LHCN-M2 (cell line): ENCODE results near the gene GOLGB1. TPM values are rescaled to one million over a fixed set of nuclear protein-coding genes. Genes with fewer than 3 reads are reported as not detected.

ENCODE experiments used
- DNase-seq: peaks from one replicate; pipeline ENCODE4 v3.0.0-alpha.2; 2012; ENCODE audit warnings: low read depth
- total RNA-seq: library from RNA; depleted of rRNA; stranded (reverse); fragments of >200 nt; gene quantifications from 2 replicates; pipeline ENCODE4 v1.2.3, GENCODE V29; 2014; rRNA removed

The GOLGB1 gene
- total RNA-seq, 1 experiment from 2014 or later: 23.1 TPM

- no peak for DNase-seq
Measured at GRCh38 chr3:121642601-121643314, 106.8 kb downstream of the GOLGB1 start.

DNA sequence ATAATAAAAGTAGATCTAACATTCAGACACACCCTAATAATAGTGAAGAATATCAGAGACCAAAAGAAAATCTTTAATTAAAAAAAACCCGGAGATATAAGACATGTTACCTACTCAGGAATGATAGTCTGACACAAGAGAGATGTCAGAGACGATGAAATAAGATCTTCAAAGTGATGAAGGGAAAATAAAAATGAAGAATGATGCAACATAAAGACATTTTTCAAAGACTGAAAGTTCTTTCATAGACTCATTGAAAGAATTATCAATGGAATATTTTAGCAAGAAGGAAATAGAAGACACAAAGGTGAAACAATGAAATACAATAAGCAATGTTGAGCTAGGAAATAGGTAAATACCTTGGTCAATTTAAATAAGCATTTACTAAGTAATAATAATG lies 108.4 kb downstream of the GOLGB1 start:
- DNase-seq: no peak

DNA sequence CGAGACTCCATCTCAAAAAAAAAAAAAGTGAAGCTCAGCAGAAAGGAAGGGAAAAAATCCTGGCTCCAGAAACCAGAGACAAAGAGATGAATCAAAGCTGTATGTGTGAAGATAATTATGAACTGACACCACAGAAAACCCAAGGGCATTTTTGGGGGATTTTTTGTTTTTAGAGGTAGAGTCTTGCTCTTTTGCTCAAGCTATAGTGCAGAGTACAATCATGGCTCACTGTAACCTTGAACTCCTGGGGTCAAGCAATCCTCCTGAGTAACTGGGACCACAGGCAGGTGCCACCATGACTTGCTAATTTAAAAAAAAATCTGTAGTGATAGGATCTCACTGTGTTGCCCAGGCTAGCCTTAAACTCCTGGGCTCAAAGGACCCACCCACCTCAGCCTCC lies 111.6 kb downstream of the GOLGB1 start:
- DNase-seq: no peak

GRCh38 chr3:121630355-121630754 lies 119.2 kb downstream of the GOLGB1 start:
- no peak for DNase-seq

DNA sequence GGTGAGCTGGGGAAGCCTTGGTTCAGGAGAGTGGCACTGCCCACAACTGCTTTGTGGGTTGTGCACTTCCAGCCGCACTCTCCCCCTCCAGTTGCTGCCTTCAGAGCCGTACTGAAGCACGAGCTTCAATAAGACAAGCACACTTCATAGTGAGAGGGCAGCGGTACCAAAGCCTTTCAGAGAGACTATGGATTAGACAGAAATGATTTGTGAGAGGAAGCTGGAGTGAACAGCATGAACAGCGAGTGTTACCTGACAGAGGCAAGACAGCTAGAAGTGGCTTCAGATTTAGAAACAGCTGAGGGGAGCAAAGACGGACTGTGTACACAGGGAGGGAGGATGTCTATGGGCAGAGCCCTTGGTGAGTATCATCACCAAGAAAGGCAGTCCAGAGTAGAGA lies 119.9 kb downstream of the GOLGB1 start:
- DNase-seq: no peak

DNA sequence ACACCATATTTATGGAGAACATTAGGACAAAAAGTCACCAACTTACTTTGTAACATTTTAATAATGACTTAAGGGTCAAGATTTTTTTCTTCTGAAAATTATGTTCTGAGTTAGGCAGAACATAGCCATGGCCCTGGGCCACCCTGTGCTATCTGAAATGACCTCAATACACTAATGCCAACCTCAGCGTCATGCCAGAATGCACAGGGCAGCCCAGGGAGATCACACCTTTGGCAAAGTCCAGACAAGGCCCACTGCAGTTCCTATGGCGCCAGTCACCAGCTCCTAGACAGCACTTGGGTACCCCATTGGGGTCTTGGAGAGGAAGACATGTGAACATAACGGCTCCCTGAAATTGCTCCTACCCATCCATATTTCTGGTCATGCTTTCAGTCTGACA lies 121.9 kb downstream of the GOLGB1 start:
- DNase-seq: no peak

DNA sequence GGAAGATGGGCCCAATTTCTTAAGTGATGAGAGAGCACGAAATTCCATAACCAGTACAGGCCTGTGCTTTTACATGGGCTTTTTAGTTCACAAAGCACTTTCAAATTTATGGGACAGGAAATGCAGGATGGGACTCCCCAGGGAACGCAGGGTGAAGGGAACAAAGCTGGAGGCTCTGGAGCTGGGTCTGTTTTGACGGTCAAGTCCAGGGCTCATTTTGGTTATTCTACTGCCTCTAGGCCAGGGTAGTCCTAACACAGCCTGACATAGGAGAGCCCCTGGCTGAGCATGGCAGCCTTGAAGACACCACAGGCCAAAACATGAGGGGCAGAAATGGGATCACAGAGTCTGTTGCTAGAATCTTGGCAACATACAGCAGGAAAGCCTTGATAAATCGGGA lies 122.3 kb downstream of the GOLGB1 start:
- DNase-seq: no peak

DNA sequence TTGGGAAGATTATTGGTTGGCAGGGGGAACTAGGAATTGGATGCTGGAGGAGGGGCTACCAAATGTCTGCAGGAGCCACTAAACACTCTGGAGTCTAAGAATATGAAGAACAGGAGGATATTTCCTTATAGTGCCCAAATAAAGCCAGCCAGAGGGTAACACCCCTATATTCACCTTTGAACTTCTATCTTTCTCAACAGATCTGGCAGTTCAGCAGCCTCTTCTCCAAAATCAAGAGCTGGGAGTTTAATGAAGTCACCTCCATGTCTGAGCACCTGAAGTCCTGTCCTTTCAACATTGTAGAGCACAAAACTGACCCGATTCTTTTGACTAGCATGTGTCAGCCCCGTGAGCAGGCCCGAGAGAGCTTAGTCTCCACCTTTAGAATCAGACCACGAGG lies 123.0 kb downstream of the GOLGB1 start:
- DNase-seq: no peak

GRCh38 chr3:121624147-121624899 lies 125.2 kb downstream of the GOLGB1 start:
- DNase-seq: no peak

- no peak for DNase-seq
Measured at GRCh38 chr3:121621491-121621890, 128.1 kb downstream of the GOLGB1 start.

GRCh38 chr3:121619691-121620090 lies 129.8 kb downstream of the GOLGB1 start:
- DNase-seq: no peak

Other genes starting within 250 kb of the GOLGB1 start
- 11.9 and 14.6 TPM in 2 replicates for gene POLQ, start 203.8 kb downstream of the GOLGB1 start, total RNA-seq
- not detected in 2 replicates for gene ARGFX, start 181.8 kb downstream of the GOLGB1 start, total RNA-seq
- not detected in 2 replicates for gene FBXO40, start 156.4 kb downstream of the GOLGB1 start, total RNA-seq
- gene HCLS1, start 88.8 kb downstream of the GOLGB1 start, total RNA-seq: not detected in 2 replicates
- gene IQCB1, start 85.3 kb upstream of the GOLGB1 start, total RNA-seq: 18.9 and 21.4 TPM in 2 replicates
- 0.90 and 0.92 TPM in 2 replicates for gene EAF2, start 85.5 kb upstream of the GOLGB1 start, total RNA-seq
- 0.06 and 0.11 TPM in 2 replicates for gene SLC15A2, start 144.7 kb upstream of the GOLGB1 start, total RNA-seq